IPS-18a (cell line): ENCODE data around the gene RUNX1.

Experiments
- H3K27ac ChIP-seq: one replicate; pipeline ENCODE4 v1.5.1; 2013; ENCODE audit warnings: low read length
- H3K27me3 ChIP-seq: one replicate; pipeline ENCODE4 v1.6.1; 2013; ENCODE audit warnings: mild to moderate bottlenecking, low read length; ENCODE audit not compliant: control insufficient read depth, insufficient read depth
- H3K36me3 ChIP-seq: one replicate; pipeline ENCODE4 v1.6.1; 2013; ENCODE audit warnings: low read depth, low read length; ENCODE audit not compliant: control insufficient read depth
- H3K4me1 ChIP-seq: one replicate; pipeline ENCODE4 v1.6.1; 2013; ENCODE audit warnings: low read depth, low read length; ENCODE audit not compliant: control insufficient read depth
- H3K4me3 ChIP-seq: one replicate; pipeline ENCODE4 v1.5.1; 2013; ENCODE audit warnings: low read length
- H3K9ac ChIP-seq: one replicate; pipeline ENCODE4 v1.6.1; 2013; ENCODE audit warnings: mild to moderate bottlenecking, low read length, moderate library complexity
- H3K9me3 ChIP-seq: one replicate; pipeline ENCODE4 v1.6.1; 2013; ENCODE audit warnings: low read depth, low read length; ENCODE audit not compliant: control insufficient read depth

The RUNX1 gene

DNA sequence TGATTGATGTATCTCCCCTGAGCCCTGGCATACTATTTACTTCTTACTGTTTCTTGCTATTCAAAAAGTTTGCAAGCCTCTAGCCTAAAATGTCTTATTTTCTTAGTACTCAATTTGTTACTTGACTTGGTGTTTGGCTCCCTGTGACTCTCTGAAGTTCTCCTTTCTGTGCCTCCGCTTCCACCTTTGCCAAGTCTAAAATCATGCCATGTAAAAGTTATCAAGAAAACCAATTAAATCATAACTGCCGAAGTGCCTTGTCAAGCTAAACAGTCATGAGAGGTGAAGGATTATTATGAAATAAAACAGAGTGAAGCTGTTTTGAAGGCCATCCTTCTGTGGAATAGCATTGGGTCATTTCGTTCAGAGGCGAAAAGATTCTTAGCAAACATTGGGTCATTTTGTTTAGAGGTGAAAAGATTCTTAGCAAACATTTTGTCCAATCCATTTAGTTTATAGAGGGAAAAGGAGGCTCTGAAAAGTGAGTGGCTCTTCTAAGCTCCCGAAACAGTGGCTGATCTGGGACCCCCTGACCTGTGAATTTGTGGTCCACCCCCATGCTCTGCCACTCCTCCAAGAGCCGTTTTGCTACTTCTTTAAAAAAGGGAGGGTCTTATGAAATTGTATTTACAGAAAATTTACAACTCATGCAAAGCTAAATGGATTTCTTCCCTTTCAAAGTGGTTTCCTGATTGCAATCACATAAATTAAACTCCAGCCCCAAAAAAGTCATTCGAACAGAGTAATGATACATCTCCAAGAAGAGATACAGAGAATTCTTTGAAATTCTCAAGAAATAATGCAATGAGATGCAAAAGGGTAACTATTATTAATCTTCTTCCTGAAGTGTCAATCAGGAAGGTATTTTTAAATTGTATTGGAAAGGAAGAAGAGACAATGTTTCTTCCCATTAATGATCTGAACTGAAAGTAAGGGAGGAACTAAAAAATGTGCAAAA is 141.4 kb downstream of the RUNX1 start:
- Histone ChIP-seq H3K27ac (no peak overlapping the region), H3K4me3 (no peak overlapping the region), H3K27me3 (no peaks in the 10 kb centered on the region), H3K9me3 (no peaks in the 10 kb centered on the region), H3K9ac (no peak overlapping the region), H3K36me3 (no peaks in the 10 kb centered on the region), H3K4me1 (peaks cover 4% of the 10 kb centered on the region)

- no peak overlapping the region for H3K9ac ChIP-seq
- no peak overlapping the region for H3K4me3 ChIP-seq
- H3K27me3 ChIP-seq = no peaks in the 10 kb centered on the region
- peaks cover 4% of the 10 kb centered on the region for H3K4me1 ChIP-seq
- no peaks in the 10 kb centered on the region for H3K9me3 ChIP-seq
- H3K36me3 ChIP-seq = no peaks in the 10 kb centered on the region
- no peak overlapping the region for H3K27ac ChIP-seq
Measured at GRCh38 chr21:34906401-34906800, 142.7 kb downstream of the RUNX1 start.

DNA sequence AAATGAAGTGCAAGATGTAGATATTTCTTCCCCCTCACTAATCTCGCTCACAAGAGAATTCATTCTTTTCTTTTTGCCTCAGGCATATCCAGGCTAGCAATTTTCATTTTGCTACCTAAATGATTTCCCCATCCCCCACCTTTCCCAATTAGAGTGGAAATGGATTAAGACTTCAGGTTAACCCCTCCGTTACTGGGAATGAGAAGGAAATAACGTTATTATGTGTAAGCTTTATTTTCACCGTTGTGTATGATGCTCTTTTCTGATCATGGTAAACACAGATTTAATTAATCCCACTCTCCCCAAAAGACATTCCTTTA is 143.9 kb downstream of the RUNX1 start:
- H3K4me3 ChIP-seq = no peak overlapping the region
- H3K27ac ChIP-seq = no peak overlapping the region
- no peaks in the 10 kb centered on the region for H3K9me3 ChIP-seq
- H3K4me1 ChIP-seq = peaks cover 4% of the 10 kb centered on the region
- no peak overlapping the region for H3K9ac ChIP-seq
- no peaks in the 10 kb centered on the region for H3K27me3 ChIP-seq
- no peaks in the 10 kb centered on the region for H3K36me3 ChIP-seq

DNA sequence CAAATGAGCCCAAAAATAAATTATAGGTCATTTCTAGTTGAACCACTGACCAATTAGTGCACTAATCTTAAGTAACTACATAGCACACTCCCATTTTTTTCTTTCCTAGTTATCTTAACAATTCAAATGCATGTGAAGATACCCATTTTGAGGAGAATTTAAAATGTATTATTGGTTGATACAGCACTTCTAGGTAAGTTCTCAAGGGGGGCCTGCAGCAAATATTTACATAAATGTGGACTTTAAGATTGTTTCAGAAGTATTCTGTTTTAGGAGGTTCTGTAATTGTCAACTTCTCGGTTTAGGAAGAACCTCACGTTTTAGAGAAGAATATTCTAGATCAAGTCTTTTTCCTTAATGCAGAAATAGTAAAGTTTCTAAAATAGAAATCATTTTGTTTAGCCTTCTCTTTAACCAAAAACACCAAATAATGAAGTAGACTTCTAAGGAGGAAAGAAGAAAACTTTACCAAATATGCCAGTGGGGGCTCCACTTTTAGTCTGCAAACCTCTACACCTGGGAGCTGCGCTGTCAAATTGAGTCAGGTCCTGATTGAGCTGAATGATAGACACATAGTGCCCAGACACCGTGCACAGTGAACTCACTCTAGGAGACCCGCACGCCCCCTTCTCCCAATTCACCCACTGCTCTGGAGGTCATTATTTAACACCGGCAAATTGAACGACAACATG is 144.4 kb downstream of the RUNX1 start:
- H3K9me3 ChIP-seq = no peaks in the 10 kb centered on the region
- H3K36me3 ChIP-seq = no peaks in the 10 kb centered on the region
- H3K9ac ChIP-seq = no peak overlapping the region
- no peak overlapping the region for H3K4me3 ChIP-seq
- H3K4me1 ChIP-seq = peaks cover 4% of the 10 kb centered on the region
- no peaks in the 10 kb centered on the region for H3K27me3 ChIP-seq
- H3K27ac ChIP-seq = no peak overlapping the region

GRCh38 chr21:34900376-34900775 is 148.7 kb downstream of the RUNX1 start:
- Histone ChIP-seq H3K9me3 (no peaks in the 10 kb centered on the region), H3K27me3 (no peaks in the 10 kb centered on the region), H3K4me3 (no peak overlapping the region), H3K36me3 (no peaks in the 10 kb centered on the region), H3K9ac (no peak overlapping the region), H3K4me1 (no peaks in the 10 kb centered on the region), H3K27ac (no peak overlapping the region)

DNA sequence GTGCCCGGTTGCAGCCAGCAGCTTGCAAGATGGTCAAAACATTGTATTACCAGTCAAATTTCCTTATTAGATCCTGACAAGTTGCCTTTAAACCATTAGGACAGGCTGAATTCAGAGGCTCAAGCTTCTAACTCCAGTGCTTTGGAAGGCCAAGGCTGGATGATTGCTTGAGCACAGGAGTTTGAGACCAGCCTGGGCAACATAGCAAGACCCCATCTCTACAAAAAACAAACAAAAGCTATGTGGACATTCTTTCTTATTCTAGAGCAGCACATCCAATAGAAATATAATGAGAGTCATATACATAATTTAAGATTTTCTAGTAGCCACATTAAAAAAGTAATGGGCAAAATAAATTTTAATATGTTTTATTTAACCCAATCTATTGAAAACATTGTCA is 149.3 kb downstream of the RUNX1 start:
- Histone ChIP-seq H3K4me1 (no peaks in the 10 kb centered on the region), H3K9ac (no peak overlapping the region), H3K36me3 (no peaks in the 10 kb centered on the region), H3K27me3 (no peaks in the 10 kb centered on the region), H3K27ac (no peak overlapping the region), H3K9me3 (no peaks in the 10 kb centered on the region), H3K4me3 (no peak overlapping the region)

GRCh38 chr21:34899302-34899701 is 149.8 kb downstream of the RUNX1 start:
- Histone ChIP-seq H3K9me3 (no peaks in the 10 kb centered on the region), H3K4me3 (no peak overlapping the region), H3K4me1 (no peaks in the 10 kb centered on the region), H3K9ac (no peak overlapping the region), H3K36me3 (no peaks in the 10 kb centered on the region), H3K27ac (no peak overlapping the region), H3K27me3 (peaks cover 3% of the 10 kb centered on the region)

DNA sequence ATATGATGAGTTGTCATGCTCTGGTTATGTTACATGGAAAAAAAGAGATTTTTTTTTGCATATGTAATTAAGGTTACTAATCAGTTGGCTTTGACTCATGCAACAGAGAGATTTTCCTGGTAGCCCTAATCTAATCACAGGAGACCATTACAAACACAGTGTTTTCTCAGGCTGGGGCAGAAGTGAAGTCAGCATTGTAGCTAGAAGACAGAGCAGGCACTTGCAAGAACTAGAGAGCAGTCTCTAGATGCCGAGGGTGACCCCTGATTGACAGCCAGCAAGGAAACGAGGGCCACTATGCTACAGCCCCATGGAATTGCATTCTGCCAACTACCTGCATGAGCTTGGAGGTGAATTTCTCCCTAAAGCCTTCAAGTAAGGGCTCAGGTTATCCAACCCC is 151.3 kb downstream of the RUNX1 start:
- no peak overlapping the region for H3K27ac ChIP-seq
- H3K9ac ChIP-seq = no peak overlapping the region
- no peaks in the 10 kb centered on the region for H3K4me1 ChIP-seq
- no peak overlapping the region for H3K4me3 ChIP-seq
- no peaks in the 10 kb centered on the region for H3K36me3 ChIP-seq
- no peaks in the 10 kb centered on the region for H3K9me3 ChIP-seq
- H3K27me3 ChIP-seq = peaks cover 18% of the 10 kb centered on the region

DNA sequence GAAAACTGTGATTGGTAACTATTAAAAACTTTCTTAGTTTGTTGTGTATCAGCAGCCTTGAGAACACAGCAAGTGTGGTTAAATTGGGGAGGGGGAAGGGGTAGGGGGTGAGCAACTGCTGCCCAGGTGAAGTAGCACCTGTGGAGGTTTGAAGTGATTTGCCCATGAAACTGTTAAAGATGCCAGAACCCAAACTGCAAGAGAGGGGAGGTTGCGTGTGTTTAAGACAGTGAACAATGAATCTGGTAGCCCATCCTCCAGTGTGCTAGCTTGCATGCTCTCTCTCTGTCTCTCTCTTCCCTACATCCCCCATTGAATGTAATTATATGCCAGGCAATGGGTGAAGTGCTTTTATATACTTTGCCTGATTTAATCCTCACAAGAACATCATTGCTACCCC is 154.7 kb downstream of the RUNX1 start:
- Histone ChIP-seq H3K27me3 (peaks cover 52% of the 10 kb centered on the region), H3K9me3 (no peaks in the 10 kb centered on the region), H3K27ac (no peak overlapping the region), H3K4me1 (no peaks in the 10 kb centered on the region), H3K36me3 (no peaks in the 10 kb centered on the region), H3K4me3 (no peak overlapping the region), H3K9ac (no peak overlapping the region)

GRCh38 chr21:34892209-34892608 is 156.9 kb downstream of the RUNX1 start:
- H3K4me1 ChIP-seq = peaks cover 11% of the 10 kb centered on the region
- H3K27ac ChIP-seq = no peak overlapping the region
- H3K27me3 ChIP-seq = peaks cover 68% of the 10 kb centered on the region
- H3K36me3 ChIP-seq = no peaks in the 10 kb centered on the region
- H3K4me3 ChIP-seq = no peak overlapping the region
- H3K9me3 ChIP-seq = no peaks in the 10 kb centered on the region
- H3K9ac ChIP-seq = no peak overlapping the region

GRCh38 chr21:34891613-34891943 is 157.5 kb downstream of the RUNX1 start:
- H3K27me3 ChIP-seq = peaks cover 73% of the 10 kb centered on the region

More at GRCh38 chr21:34891613-34891943, 157.5 kb downstream of the RUNX1 start:
- Histone ChIP-seq H3K36me3 (no peaks in the 10 kb centered on the region), H3K27ac (no peak overlapping the region), H3K4me1 (peaks cover 14% of the 10 kb centered on the region), H3K9me3 (no peaks in the 10 kb centered on the region), H3K4me3 (peak overlapping the region; percentile 68), H3K9ac (no peak overlapping the region)
